Stimulated activated CD8-positive, alpha-beta memory T cell treated with anti-CD3 and anti-CD28 coated beads, Interleukin-15, amount 100 ng/mL, for 1 hour (primary cell): ENCODE measurements around the gene LASP1NB.
"Not testable (repeated sequence)": the region's sequence is repeated elsewhere in the genome, so short reads cannot be mapped to it uniquely, and the experiment has no call there.

Experiments used
- DNase-seq: peaks from one replicate; pipeline ENCODE4 v3.0.0-alpha.2; 2020; ENCODE audit warnings: low read depth

LASP1NB gene

DNA sequence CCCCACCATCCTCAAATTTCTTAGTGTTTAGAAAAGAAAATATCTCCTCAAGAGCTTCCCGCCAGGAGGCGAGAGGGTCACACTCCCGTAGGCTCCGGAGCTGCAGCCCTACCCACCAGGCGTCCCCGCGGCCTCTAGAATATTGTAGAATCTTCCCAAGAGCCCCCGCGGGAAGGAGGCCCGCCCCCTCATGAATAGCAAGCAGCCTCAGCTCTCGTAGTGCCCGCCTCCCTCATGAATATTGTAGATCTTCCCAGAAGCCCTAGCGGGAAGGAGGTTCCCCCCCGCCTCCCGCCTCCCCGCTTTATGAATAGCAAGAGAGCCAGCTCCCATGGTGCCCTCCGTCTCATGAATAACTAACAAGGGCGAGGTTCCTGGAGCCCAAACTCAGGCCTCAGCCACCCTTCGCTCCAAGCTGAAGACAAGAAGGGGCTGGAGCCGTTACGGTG lies 41.9 kb downstream of the LASP1NB start, which contains the start of gene FBXO47:
Gene FBXO47, minus strand, starts transcription at position 114 of the 449 bp plus-strand sequence. CDS start 4,378 bp downstream, outside the sequence.
- DNase-seq = peak; percentile 61

DNA sequence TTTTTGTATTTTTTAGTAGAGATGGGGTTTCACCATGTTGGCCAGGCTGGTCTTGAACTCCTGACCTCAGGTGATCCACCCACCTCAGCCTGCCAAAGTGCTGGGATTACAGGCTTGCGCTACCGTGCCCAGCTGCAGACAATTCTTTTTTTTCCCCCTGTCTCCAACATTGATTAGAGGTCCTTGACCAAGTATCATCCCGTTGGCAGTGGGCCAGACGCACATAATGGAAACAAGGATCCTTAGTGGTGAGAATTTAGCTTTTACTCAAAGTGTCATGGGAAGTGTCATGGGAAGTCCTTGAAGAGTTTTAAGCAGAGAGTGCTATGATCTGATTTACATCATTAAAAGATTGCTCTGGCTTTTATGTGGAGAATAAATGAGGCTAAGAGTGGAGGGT lies 43.9 kb downstream of the LASP1NB start:
- no peak for DNase-seq

DNA sequence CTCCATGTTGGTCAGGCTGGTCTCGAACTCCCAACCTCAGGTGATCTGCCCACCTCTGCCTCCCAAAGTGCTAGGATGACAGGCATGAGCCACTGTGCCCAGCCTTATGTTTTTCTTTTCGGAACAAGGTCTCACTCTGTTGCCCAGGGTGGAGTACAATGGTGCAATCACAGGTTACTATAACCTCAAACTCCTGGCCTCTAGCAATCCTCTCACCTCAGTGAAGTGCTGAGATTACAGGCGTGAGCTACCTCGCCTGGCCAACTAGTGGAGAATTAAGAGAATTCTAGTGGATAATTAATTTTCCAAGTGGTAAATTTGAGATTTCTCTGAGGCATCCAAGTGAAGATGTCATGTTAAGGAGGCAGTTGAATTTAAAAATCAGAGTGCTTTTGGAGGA lies 44.7 kb downstream of the LASP1NB start:
- DNase-seq = no peak

DNA sequence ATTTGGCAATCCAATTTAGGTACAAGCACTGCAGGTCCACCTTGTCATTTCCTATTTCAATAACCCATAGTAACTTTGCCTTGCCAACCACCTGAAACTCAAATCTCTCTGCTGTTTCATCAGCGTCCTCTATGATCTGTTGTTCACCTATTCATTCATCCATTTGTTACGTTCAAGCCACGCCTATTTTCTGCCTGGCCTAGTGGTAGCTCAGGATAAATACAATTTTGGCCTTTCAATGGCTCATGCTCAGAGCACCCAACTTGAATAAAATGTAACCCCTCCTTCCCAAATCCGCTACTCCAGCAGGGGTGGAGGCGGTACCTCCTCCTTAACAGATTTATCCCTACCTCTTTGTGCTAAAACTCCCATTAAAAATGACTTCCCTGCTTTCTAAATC lies 45.4 kb downstream of the LASP1NB start:
- no peak for DNase-seq

DNA sequence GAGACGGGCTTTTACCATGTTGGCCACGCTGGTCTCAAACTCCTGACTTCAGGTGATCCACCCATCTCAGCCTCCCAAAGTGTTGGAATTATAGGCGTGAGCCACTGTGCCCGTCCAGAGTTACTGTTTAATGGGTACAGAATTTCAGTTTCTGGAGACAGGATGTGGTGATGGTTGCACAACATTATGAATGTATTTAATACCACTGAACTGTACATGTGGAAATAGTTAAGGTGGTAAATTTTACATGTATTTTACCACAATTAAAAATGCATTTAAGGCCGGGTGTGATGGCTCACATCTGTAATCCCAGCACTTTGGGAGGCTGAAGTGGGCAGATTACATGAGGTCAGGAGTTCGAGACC lies 50.8 kb downstream of the LASP1NB start:
- DNase-seq = not testable (repeated sequence)

DNA sequence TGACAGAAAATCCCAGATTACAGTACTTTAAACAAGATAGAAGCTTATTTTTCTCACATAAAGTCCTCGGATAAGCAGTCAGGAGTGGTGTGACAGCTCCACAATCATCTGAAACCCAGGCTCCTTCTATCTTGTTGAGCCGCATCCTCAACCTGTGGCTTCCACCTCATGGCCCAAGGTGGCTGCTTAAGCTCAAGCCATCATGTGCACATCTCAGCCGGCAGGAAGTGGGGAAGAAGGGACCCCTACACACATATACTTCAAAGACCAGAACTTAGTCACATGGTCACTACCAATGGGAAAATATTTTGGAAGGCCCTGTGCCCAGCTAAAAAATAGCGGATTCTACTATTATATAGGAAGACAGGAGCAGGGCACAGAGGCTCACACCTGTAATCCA lies 52.8 kb downstream of the LASP1NB start:
- no peak for DNase-seq
